ENCODE measurements around the gene EXOC6B. TPM values are rescaled to one million over a fixed set of nuclear protein-coding genes. Genes with fewer than 3 reads are reported as not detected.

The EXOC6B gene
- total RNA-seq, 2 experiments from 2014 or later: 16.9 to 17.5 TPM

- ChIA-PET POLR2A (no interaction called here), CTCF (interaction anchor here (0.9 kb wide), 1 partner anchor 11 kb away, joined by 3 read pairs; no protein-coding TSS in a partner anchor)
- Mint-ChIP-seq H3K4me3 (no peak overlapping the region), H3K4me1 (ENCODE audit: low read depth) (no peaks in the 10 kb centered on the region), H3K36me3 (ENCODE audit: low read depth) (no peaks in the 10 kb centered on the region), H3K27me3 (peaks cover 34% of the 10 kb centered on the region), H3K9me3 (no peaks in the 10 kb centered on the region), H3K27ac (no peak overlapping the region)
- no peak for TF ChIP-seq CTCF (IDR thresholded peaks at IDR 0.05)
- intact Hi-C loops (cut with DNase I, micrococcal nuclease): no loop called here
- Histone ChIP-seq H3K4me1 (ENCODE audit: insufficient read depth, low read length) (no peaks in the 10 kb centered on the region), H3K4me3 (ENCODE audit: low read length) (no peak overlapping the region), H3K9me3 (ENCODE audit: control insufficient read depth in 1 of 2, insufficient read depth in 1 of 2, low read length in 2 of 2) (no peaks in the 10 kb centered on the region), H3K36me3 (ENCODE audit: insufficient read depth, low read length) (no peaks in the 10 kb centered on the region), H3K27me3 (ENCODE audit: control insufficient read depth in 1 of 2, insufficient read depth in 2 of 2, low read length in 2 of 2) (peaks cover 5 to 11% of the 10 kb centered on the region in 2 experiments), H3K27ac (ENCODE audit: low read depth in 1 of 2, low read length in 2 of 2) (no peak overlapping the region)
- ATAC-seq (ENCODE audit: poor library complexity) (no peak), DNase-seq (no peak)
Observed at GRCh38 chr2:72848436-72849137, 22.8 kb upstream of the EXOC6B start.

GRCh38 chr2:72847534-72848315 lies 21.9 kb upstream of the EXOC6B start:
- Histone ChIP-seq H3K27ac (ENCODE audit: low read depth in 1 of 2, low read length in 2 of 2) (no peak overlapping the region), H3K36me3 (ENCODE audit: insufficient read depth, low read length) (no peaks in the 10 kb centered on the region), H3K4me3 (ENCODE audit: low read length) (no peak overlapping the region), H3K27me3 (ENCODE audit: control insufficient read depth in 1 of 2, insufficient read depth in 2 of 2, low read length in 2 of 2) (peaks cover 5 to 11% of the 10 kb centered on the region in 2 experiments), H3K4me1 (ENCODE audit: insufficient read depth, low read length) (no peaks in the 10 kb centered on the region), H3K9me3 (ENCODE audit: control insufficient read depth in 1 of 2, insufficient read depth in 1 of 2, low read length in 2 of 2) (no peaks in the 10 kb centered on the region)
- POLR2A ChIA-PET: no interaction called here
- CTCF ChIA-PET: interaction anchor here (0.9 kb wide), 1 partner anchor 12 kb away, joined by 3 read pairs; no protein-coding TSS in a partner anchor
- intact Hi-C loops (cut with DNase I, micrococcal nuclease): no loop called here
- Mint-ChIP-seq H3K36me3 (ENCODE audit: low read depth) (no peaks in the 10 kb centered on the region), H3K27ac (no peak overlapping the region), H3K9me3 (no peaks in the 10 kb centered on the region), H3K4me3 (no peak overlapping the region), H3K4me1 (ENCODE audit: low read depth) (no peaks in the 10 kb centered on the region), H3K27me3 (peaks cover 35% of the 10 kb centered on the region)
- DNase-seq: no peak
- no peak for ATAC-seq (ENCODE audit: poor library complexity)
- no peak for TF ChIP-seq CTCF (IDR thresholded peaks at IDR 0.05)

GRCh38 chr2:72846171-72847095 lies 20.6 kb upstream of the EXOC6B start:
- ChIA-PET CTCF (no interaction called here), POLR2A (no interaction called here)
- no peak overlapping the region for H3K27ac Mint-ChIP-seq
- no peaks in the 10 kb centered on the region for H3K4me1 Mint-ChIP-seq (ENCODE audit: low read depth)
- H3K27ac ChIP-seq (ENCODE audit: low read depth in 1 of 2, low read length in 2 of 2): no peak overlapping the region
- H3K27me3 ChIP-seq (ENCODE audit: control insufficient read depth in 1 of 2, insufficient read depth in 2 of 2, low read length in 2 of 2): peaks cover 4 to 5% of the 10 kb centered on the region in 2 experiments
- no peak for TF ChIP-seq CTCF (IDR thresholded peaks at IDR 0.05)
- DNase-seq: no peak
- no peaks in the 10 kb centered on the region for H3K36me3 Mint-ChIP-seq (ENCODE audit: low read depth)
- H3K4me3 ChIP-seq (ENCODE audit: low read length): no peak overlapping the region
- intact Hi-C loops (cut with DNase I, micrococcal nuclease): no loop called here
- no peaks in the 10 kb centered on the region for H3K9me3 ChIP-seq (ENCODE audit: control insufficient read depth in 1 of 2, insufficient read depth in 1 of 2, low read length in 2 of 2)
- H3K9me3 Mint-ChIP-seq: no peaks in the 10 kb centered on the region
- H3K36me3 ChIP-seq (ENCODE audit: insufficient read depth, low read length): no peaks in the 10 kb centered on the region
- no peak for ATAC-seq (ENCODE audit: poor library complexity)
- H3K27me3 Mint-ChIP-seq: peaks cover 39% of the 10 kb centered on the region
- no peaks in the 10 kb centered on the region for H3K4me1 ChIP-seq (ENCODE audit: insufficient read depth, low read length)
- no peak overlapping the region for H3K4me3 Mint-ChIP-seq
